B cell (primary cell): ENCODE measurements around the gene KCTD5.

Experiments used
- CTCF ChIP-seq: fragments of 200-600 bp; IDR thresholded peaks from one replicate; pipeline ENCODE4 v1.8.0; 2022; ENCODE audit warnings: antibody characterized with exemption, mild to moderate bottlenecking
- EZH2 ChIP-seq: IDR thresholded peaks from 2 replicates; pipeline ENCODE4 v1.6.1; 2012; ENCODE audit warnings: borderline replicate concordance, low read depth, mild to moderate bottlenecking, moderate library complexity, low read length; ENCODE audit not compliant: insufficient read depth, poor library complexity, severe bottlenecking

- TF ChIP-seq CTCF, result no peak
- TF ChIP-seq EZH2, result no peak
Measured at GRCh38 chr16:2715519-2715918, 33.2 kb downstream of the KCTD5 start.
